ENCODE measurements around the gene MED25.

DNA sequence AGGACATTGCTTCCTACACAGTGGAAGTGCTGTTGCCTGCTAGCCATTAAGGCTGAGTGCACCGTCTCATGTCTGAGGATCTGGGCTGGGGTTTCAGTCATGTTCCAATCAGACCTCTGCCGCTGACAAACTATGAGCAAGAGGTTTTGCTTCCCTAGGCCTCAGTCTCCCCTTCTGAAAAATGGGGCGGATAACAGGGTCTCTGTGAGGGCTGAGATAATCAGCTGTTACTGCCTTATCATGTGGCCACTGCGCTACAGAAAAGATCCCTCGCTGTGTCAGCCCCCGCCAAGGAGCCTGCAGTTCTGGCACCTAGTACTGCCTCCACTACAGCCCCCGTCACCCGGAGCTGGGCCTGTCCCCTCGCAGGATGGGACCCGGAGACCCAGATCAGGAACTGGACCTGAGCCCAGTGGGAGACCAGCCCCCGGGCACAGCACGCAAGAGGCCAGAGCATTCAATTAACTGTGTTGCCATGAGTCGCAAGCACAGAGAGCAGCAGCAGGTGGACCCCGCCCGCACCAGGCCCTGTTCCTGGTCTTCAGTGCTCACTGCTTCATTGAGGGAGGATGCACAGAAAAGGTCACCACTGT is 52.3 kb downstream of the MED25 start:
- TF ChIP-seq CTCF (conservative IDR thresholded peaks at IDR 0.05; ENCODE audit: low read depth in 2 of 2) (no peak), CREB1 (CRISPR knock-in tag; IDR thresholded peaks at IDR 0.05; ENCODE audit: low read depth) (no peak), POLR2AphosphoS5 (IDR thresholded peaks at IDR 0.05; ENCODE audit: low read depth) (no peak), EZH2 (IDR thresholded peaks at IDR 0.05; ENCODE audit: low read depth, unreplicated experiment) (no peak), EZH2phosphoT487 (IDR thresholded peaks at IDR 0.05; ENCODE audit: unreplicated experiment) (no peak), ZNF114 (CRISPR knock-in tag; IDR thresholded peaks at IDR 0.05) (no peak), JUNB (IDR thresholded peaks at IDR 0.05; ENCODE audit: unreplicated experiment) (no peak), NANOG (IDR thresholded peaks at IDR 0.05; ENCODE audit: borderline replicate concordance) (no peak), ZNF331 (CRISPR knock-in tag; IDR thresholded peaks at IDR 0.05; ENCODE audit: low read depth) (no peak), STAT1 (IDR thresholded peaks at IDR 0.05; ENCODE audit: unreplicated experiment) (no peak)
- TF ChIP-seq, protein P1, sequence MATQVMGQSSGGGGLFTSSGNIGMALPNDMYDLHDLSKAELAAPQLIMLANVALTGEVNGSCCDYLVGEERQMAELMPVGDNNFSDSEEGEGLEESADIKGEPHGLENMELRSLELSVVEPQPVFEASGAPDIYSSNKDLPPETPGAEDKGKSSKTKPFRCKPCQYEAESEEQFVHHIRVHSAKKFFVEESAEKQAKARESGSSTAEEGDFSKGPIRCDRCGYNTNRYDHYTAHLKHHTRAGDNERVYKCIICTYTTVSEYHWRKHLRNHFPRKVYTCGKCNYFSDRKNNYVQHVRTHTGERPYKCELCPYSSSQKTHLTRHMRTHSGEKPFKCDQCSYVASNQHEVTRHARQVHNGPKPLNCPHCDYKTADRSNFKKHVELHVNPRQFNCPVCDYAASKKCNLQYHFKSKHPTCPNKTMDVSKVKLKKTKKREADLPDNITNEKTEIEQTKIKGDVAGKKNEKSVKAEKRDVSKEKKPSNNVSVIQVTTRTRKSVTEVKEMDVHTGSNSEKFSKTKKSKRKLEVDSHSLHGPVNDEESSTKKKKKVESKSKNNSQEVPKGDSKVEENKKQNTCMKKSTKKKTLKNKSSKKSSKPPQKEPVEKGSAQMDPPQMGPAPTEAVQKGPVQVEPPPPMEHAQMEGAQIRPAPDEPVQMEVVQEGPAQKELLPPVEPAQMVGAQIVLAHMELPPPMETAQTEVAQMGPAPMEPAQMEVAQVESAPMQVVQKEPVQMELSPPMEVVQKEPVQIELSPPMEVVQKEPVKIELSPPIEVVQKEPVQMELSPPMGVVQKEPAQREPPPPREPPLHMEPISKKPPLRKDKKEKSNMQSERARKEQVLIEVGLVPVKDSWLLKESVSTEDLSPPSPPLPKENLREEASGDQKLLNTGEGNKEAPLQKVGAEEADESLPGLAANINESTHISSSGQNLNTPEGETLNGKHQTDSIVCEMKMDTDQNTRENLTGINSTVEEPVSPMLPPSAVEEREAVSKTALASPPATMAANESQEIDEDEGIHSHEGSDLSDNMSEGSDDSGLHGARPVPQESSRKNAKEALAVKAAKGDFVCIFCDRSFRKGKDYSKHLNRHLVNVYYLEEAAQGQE (IDR thresholded peaks at IDR 0.05; ENCODE audit: unreplicated experiment): no peak
- TF ChIP-seq, protein P2, sequence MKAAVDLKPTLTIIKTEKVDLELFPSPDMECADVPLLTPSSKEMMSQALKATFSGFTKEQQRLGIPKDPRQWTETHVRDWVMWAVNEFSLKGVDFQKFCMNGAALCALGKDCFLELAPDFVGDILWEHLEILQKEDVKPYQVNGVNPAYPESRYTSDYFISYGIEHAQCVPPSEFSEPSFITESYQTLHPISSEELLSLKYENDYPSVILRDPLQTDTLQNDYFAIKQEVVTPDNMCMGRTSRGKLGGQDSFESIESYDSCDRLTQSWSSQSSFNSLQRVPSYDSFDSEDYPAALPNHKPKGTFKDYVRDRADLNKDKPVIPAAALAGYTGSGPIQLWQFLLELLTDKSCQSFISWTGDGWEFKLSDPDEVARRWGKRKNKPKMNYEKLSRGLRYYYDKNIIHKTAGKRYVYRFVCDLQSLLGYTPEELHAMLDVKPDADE (IDR thresholded peaks at IDR 0.05): no peak
- TF ChIP-seq, protein P3, sequence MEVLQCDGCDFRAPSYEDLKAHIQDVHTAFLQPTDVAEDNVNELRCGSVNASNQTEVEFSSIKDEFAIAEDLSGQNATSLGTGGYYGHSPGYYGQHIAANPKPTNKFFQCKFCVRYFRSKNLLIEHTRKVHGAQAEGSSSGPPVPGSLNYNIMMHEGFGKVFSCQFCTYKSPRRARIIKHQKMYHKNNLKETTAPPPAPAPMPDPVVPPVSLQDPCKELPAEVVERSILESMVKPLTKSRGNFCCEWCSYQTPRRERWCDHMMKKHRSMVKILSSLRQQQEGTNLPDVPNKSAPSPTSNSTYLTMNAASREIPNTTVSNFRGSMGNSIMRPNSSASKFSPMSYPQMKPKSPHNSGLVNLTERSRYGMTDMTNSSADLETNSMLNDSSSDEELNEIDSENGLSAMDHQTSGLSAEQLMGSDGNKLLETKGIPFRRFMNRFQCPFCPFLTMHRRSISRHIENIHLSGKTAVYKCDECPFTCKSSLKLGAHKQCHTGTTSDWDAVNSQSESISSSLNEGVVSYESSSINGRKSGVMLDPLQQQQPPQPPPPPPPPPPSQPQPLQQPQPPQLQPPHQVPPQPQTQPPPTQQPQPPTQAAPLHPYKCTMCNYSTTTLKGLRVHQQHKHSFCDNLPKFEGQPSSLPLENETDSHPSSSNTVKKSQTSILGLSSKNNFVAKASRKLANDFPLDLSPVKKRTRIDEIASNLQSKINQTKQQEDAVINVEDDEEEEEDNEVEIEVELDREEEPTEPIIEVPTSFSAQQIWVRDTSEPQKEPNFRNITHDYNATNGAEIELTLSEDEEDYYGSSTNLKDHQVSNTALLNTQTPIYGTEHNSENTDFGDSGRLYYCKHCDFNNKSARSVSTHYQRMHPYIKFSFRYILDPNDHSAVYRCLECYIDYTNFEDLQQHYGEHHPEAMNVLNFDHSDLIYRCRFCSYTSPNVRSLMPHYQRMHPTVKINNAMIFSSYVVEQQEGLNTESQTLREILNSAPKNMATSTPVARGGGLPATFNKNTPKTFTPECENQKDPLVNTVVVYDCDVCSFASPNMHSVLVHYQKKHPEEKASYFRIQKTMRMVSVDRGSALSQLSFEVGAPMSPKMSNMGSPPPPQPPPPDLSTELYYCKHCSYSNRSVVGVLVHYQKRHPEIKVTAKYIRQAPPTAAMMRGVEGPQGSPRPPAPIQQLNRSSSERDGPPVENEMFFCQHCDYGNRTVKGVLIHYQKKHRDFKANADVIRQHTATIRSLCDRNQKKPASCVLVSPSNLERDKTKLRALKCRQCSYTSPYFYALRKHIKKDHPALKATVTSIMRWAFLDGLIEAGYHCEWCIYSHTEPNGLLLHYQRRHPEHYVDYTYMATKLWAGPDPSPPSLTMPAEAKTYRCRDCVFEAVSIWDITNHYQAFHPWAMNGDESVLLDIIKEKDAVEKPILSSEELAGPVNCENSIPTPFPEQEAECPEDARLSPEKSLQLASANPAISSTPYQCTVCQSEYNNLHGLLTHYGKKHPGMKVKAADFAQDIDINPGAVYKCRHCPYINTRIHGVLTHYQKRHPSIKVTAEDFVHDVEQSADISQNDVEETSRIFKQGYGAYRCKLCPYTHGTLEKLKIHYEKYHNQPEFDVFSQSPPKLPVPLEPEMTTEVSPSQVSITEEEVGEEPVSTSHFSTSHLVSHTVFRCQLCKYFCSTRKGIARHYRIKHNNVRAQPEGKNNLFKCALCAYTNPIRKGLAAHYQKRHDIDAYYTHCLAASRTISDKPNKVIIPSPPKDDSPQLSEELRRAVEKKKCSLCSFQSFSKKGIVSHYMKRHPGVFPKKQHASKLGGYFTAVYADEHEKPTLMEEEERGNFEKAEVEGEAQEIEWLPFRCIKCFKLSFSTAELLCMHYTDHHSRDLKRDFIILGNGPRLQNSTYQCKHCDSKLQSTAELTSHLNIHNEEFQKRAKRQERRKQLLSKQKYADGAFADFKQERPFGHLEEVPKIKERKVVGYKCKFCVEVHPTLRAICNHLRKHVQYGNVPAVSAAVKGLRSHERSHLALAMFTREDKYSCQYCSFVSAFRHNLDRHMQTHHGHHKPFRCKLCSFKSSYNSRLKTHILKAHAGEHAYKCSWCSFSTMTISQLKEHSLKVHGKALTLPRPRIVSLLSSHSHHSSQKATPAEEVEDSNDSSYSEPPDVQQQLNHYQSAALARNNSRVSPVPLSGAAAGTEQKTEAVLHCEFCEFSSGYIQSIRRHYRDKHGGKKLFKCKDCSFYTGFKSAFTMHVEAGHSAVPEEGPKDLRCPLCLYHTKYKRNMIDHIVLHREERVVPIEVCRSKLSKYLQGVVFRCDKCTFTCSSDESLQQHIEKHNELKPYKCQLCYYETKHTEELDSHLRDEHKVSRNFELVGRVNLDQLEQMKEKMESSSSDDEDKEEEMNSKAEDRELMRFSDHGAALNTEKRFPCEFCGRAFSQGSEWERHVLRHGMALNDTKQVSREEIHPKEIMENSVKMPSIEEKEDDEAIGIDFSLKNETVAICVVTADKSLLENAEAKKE (CRISPR knock-in tag; IDR thresholded peaks at IDR 0.05): no peak

Measured in GM23338 (cell line).